Activated naive CD4-positive, alpha-beta T cell treated with anti-CD3 and anti-CD28 coated beads, Interleukin-2, amount 50 U/mL, for 72 hours (primary cell): ENCODE results near the gene FAM174C. TPM values are rescaled to one million over a fixed set of nuclear protein-coding genes. Genes with fewer than 3 reads are reported as not detected.
A peak's percentile ranks its signal among the peaks of the same experiment; 100 is the strongest.
"Not testable (repeated sequence)": the region's sequence is repeated elsewhere in the genome, so short reads cannot be mapped to it uniquely, and the experiment has no call there.

Experiments used
- ATAC-seq, 2 donors: fragments of 150-1000 bp; cut with Tn5 transposase; 2 replicates each; pipeline ENCODE4 v1.10.0; 2021; ENCODE audit warnings: mild to moderate bottlenecking in 2 of 2, moderate library complexity in 2 of 2
- DNase-seq, 2 donors: peaks; one replicate each; pipeline ENCODE4 v3.0.0; 2021 to 2022; ENCODE audit warnings: low spot score in 2 of 2
- H3K27ac Mint-ChIP-seq, 2 donors: one replicate each; pipeline ENCODE4 v1.8.0; 2022; ENCODE audit warnings: mild to moderate bottlenecking in 2 of 2, mixed read lengths in 2 of 2
- H3K36me3 Mint-ChIP-seq, 2 donors: one replicate each; pipeline ENCODE4 v1.8.0; 2022; ENCODE audit warnings: mixed read lengths in 2 of 2
- H3K9me3 Mint-ChIP-seq, 2 donors: one replicate each; pipeline ENCODE4 v1.8.0; 2022; ENCODE audit warnings: mixed read lengths in 2 of 2
- total RNA-seq, 2 donors: library from RNA; stranded (reverse); gene quantifications; one replicate each; pipeline ENCODE4 v1.2.3, GENCODE V29; 2022

The FAM174C gene
- total RNA-seq, 2 donors from 2014 or later: 42.1 to 76.0 TPM

DNA sequence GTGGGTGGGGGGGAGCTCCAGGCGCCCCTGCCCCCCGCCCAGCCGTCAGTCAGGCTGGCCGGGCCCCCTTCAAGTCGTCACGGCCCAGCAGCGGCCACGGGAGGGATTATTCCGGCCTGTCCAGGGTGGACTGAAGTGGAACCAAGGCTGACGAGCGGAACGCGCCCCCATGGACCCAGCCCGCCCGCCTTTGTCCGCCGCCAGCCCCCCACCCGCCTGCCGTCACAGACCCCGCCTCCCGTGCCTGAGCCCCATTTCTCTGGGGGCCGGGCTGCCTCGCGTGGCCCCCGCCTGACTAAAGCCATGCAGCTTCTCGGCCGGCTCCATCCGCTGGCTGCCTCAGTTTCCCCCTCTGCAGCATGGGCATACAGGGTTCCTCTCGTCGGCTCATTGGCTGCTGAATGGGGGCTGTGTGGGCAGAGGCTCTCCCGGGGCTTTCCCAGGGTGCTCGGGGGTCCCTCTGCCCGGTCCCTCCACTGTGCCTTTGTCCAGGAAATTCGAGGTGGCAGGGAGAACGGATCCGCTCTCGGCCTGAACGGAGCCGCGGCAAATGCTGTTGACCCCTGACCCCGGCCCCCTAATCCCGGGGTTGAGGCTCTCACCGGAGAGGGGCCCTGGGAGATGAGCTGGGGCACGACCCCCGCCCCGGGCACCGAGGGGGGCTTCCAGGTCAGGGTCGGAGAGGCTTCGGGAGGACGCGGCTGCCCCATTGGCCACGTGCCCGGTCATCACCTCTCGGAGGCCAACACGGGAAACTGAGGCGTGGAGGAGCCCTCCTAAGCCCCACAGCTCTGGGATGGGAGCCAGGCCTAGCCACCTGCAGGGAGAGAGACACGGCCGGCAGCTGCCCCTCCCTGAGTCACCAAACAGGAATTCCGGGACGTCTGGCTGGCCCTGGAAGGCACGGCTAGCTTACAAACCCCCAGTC is 37.7 kb downstream of the FAM174C start:
- ATAC-seq (no peak), DNase-seq (no peak)
- Mint-ChIP-seq H3K9me3 (no peaks in the 10 kb centered on the region), H3K27ac (no peak overlapping the region), H3K36me3 (no peaks in the 10 kb centered on the region)

DNA sequence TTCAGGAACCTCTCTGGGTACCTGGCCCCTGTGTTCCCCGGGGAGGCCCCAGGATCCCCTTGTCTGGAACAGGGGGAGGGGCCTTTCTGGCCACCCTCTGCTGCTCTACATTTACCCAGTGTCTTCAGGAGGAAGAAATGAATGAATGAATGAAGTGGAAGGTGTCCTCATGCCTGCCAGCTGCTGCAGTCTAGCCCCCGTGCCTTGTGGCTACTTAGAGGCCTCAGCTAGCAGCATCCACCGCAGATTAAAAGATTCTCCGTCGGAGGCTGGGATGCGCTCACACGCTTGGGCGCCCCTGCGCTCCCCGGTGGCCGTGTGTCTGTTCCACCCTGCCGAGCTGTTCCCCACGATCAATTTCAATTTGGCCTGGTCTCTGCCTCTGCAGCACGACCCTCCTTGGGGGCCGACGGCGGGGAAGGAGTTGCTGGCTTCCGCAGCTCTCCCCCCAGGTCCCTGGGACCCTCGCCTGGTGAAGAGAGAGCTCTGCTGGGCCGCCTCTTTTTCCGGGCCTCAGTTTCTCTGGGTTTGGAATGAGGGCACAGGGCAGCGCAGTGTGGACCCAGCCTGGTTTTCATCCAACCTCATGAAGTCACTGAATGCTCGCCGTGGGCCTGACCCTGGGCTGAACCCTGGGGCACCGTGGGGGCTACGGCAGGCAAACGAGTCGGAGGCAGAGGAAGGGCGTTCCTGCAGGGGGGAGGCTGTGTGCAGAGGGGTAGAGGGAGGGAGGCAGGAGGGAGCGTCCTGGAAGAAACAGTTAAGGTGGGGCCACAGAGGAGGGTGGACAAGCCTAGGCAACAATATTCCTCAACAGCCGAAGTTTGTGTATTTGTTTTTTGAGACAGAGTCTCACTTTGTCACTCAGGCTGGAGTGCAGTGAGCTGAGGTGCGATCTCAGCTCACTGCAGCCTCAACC is 38.6 kb downstream of the FAM174C start:
- Mint-ChIP-seq H3K36me3 (no peaks in the 10 kb centered on the region), H3K27ac (no peak overlapping the region), H3K9me3 (no peaks in the 10 kb centered on the region)
- ATAC-seq (no peak), DNase-seq (no peak)

DNA sequence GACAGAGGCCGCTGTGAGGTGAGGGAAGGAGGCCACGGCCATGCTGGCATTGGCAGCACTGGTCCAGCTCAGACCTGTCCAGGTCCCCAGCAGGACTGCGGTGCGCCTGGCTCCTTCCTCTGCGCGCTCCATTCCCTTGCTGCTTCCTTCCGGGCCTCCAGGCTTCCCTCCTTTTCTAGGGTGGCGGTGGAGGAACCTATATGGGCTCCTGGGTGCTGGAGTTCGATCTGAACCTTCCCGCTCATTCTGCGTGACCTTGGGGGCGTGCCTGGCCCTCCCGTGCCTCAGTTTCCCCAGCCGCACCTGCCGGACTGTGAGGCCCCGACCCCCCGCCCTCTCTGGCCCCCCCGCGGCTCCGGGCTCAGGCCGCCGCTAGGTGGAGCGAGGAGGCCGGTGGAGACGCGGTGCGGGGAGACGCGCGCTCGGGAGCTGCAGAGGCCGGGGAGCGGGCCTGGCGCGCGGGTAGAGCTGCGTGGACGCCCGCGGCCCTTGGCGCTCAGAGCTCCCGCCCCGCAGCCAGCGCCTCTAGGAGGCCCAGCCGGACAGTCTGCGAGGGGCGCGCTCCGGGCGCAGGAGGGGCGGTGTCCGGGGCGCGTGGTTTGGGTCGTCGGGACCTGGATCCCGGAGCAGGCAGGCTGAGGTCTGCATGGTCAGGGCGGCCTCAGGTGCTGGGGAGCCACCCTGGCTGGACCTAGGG is 40.3 kb downstream of the FAM174C start:
- Mint-ChIP-seq H3K27ac (no peak overlapping the region), H3K9me3 (no peaks in the 10 kb centered on the region), H3K36me3 (no peaks in the 10 kb centered on the region)
- DNase-seq (peak in 1 of 2 donors; percentile 64), ATAC-seq (peak; percentile 70 to 86)

- Mint-ChIP-seq H3K9me3 (no peaks in the 10 kb centered on the region), H3K36me3 (no peaks in the 10 kb centered on the region), H3K27ac (no peak overlapping the region)
- ATAC-seq: no peak
- DNase-seq: no peak
Observed at GRCh38 chr19:1316466-1316865, 41.1 kb downstream of the FAM174C start.

- ATAC-seq: no peak
- H3K36me3 Mint-ChIP-seq: no peaks in the 10 kb centered on the region
- DNase-seq: no peak
- H3K27ac Mint-ChIP-seq: no peak overlapping the region
- H3K9me3 Mint-ChIP-seq: no peaks in the 10 kb centered on the region
Observed at GRCh38 chr19:1317274-1318003, 42.1 kb downstream of the FAM174C start.

- Mint-ChIP-seq H3K36me3 (no peaks in the 10 kb centered on the region), H3K27ac (no peak overlapping the region), H3K9me3 (no peaks in the 10 kb centered on the region)
- no peak for ATAC-seq
- DNase-seq: no peak
Observed at GRCh38 chr19:1318678-1319471, 43.5 kb downstream of the FAM174C start.

- not testable (repeated sequence) for H3K36me3 Mint-ChIP-seq, ATAC-seq, DNase-seq, H3K9me3 Mint-ChIP-seq, H3K27ac Mint-ChIP-seq
Observed at GRCh38 chr19:1320282-1320650, 44.9 kb downstream of the FAM174C start.

- H3K27ac Mint-ChIP-seq: no peak overlapping the region
- no peak for DNase-seq
- no peaks in the 10 kb centered on the region for H3K36me3 Mint-ChIP-seq
- ATAC-seq: no peak
- H3K9me3 Mint-ChIP-seq: no peaks in the 10 kb centered on the region
Observed at GRCh38 chr19:1321539-1321938, 46.2 kb downstream of the FAM174C start.

DNA sequence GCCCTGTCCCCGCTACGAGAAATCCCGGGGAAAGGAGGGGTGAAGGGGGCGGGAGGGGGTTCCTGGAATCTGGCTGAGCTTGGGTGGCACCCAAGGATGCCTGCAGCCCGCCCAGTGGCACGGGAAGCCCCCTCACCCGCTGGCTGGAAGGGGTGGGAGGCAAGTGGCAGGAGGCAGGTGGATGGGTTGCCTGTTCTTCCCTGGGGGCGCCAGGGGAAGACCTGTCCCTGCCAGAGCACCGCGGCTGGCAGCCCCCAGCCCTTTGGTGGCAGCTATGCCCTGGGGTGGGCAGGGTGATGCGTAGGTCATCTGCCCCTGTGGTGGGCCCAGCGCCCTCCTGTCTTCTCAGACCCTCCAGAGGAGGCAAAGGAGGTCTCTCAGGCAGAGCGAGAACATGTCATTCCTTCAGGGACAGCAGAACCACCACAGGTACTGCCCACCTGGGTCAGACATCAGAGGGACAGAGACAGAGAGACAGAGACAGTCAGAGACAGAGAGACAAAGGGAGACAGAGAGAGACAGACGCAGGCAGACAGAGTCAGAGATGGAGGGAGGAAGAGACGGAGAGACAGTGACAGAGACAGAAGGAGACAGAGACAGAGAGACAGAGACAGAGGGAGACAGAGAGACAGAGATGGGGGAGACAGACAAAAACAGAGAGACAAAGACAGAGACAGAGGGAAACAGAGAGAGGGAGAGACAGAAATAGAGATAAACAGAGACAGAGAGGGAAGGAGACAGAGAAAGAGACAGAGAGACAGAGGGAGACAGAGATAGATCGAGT is 47.1 kb downstream of the FAM174C start:
- no peak overlapping the region for H3K27ac Mint-ChIP-seq
- DNase-seq: no peak
- H3K9me3 Mint-ChIP-seq: no peaks in the 10 kb centered on the region
- ATAC-seq: no peak
- no peaks in the 10 kb centered on the region for H3K36me3 Mint-ChIP-seq

- ATAC-seq (no peak), DNase-seq (no peak)
- H3K27ac Mint-ChIP-seq: no peak overlapping the region
- no peaks in the 10 kb centered on the region for H3K9me3 Mint-ChIP-seq
- no peaks in the 10 kb centered on the region for H3K36me3 Mint-ChIP-seq
Observed at GRCh38 chr19:1324249-1324805, 49.0 kb downstream of the FAM174C start.

- ATAC-seq (peak; percentile 61 to 67), DNase-seq (peak in 1 of 2 donors; percentile 39)
- H3K27ac Mint-ChIP-seq: no peak overlapping the region
- H3K9me3 Mint-ChIP-seq: no peaks in the 10 kb centered on the region
- no peaks in the 10 kb centered on the region for H3K36me3 Mint-ChIP-seq
Observed at GRCh38 chr19:1324806-1325567, 49.7 kb downstream of the FAM174C start.

GRCh38 chr19:1325568-1326294 is 50.4 kb downstream of the FAM174C start:
- no peaks in the 10 kb centered on the region for H3K36me3 Mint-ChIP-seq
- ATAC-seq (no peak), DNase-seq (no peak)
- H3K27ac Mint-ChIP-seq: no peak overlapping the region
- no peaks in the 10 kb centered on the region for H3K9me3 Mint-ChIP-seq

DNA sequence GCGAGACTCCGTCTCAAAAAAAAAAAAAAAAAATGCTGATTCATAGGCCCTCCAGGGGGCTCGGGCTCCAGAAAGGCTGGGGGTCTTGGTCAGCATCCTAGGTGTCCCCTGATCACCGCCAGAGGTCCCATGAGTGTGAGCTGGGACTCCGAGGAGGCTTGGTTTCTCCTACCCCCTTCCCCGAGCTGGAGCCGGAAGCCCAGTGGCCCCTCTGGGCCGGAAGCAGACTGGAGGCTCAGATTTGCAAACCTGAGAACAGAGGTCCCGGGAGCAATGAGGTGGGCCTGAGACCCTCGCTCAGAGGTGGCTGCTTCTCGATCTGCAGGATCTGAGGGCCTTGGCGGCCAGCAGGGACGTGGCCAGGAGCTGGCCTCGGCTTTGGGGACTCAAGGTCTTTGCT is 51.8 kb downstream of the FAM174C start:
- no peak for DNase-seq
- no peaks in the 10 kb centered on the region for H3K36me3 Mint-ChIP-seq
- ATAC-seq: no peak
- no peaks in the 10 kb centered on the region for H3K9me3 Mint-ChIP-seq
- no peak overlapping the region for H3K27ac Mint-ChIP-seq
